ENCODE results near the gene NAA40. TPM values are rescaled to one million over a fixed set of nuclear protein-coding genes. Genes with fewer than 3 reads are reported as not detected.

The NAA40 gene
- total and polyA plus RNA-seq, 2 of the 13 experiments (the other 11 are each of a cell fraction or from before 2014, with no cell fraction given), result 11.1 to 17.9 TPM

- TF ChIP-seq CREBL2 (CRISPR knock-in tag; IDR thresholded peaks at IDR 0.05; ENCODE audit: borderline replicate concordance) (no peak), ZNF589 (CRISPR knock-in tag; conservative IDR thresholded peaks at IDR 0.05) (no peak; the same call in 1 of the 2 replicates), ZFP37 (CRISPR knock-in tag; IDR thresholded peaks at IDR 0.05; ENCODE audit: borderline replicate concordance) (no peak), ZNF496 (CRISPR knock-in tag; IDR thresholded peaks at IDR 0.05; ENCODE audit: insufficient replicate concordance) (no peak), TAF15 (IDR thresholded peaks at IDR 0.05; ENCODE audit: low read depth, low read length, poor library complexity, severe bottlenecking) (no peak), ZNF224 (CRISPR knock-in tag; IDR thresholded peaks at IDR 0.05) (0 out of 2 replicates have a peak, but pooled peaks have one; percentile 60), ZNF276 (CRISPR knock-in tag; IDR thresholded peaks at IDR 0.05; ENCODE audit: low read depth) (no peak), MZF1 (CRISPR knock-in tag; IDR thresholded peaks at IDR 0.05; ENCODE audit: borderline replicate concordance) (no peak), ZNF337 (CRISPR knock-in tag; IDR thresholded peaks at IDR 0.05; ENCODE audit: borderline replicate concordance, low read depth) (no peak), ISX (CRISPR knock-in tag; conservative IDR thresholded peaks at IDR 0.05) (no peak), THAP7 (CRISPR knock-in tag; IDR thresholded peaks at IDR 0.05) (no peak), STAT5B (CRISPR knock-in tag; IDR thresholded peaks at IDR 0.05) (no peak), ZNF768 (CRISPR knock-in tag; IDR thresholded peaks at IDR 0.05) (peak; percentile 48; the same call in 1 of the 2 replicates), PRDM10 (CRISPR knock-in tag; IDR thresholded peaks at IDR 0.05; ENCODE audit: low read depth) (peak; percentile 63; the same call in 1 of the 2 replicates), ZNF609 (CRISPR knock-in tag; IDR thresholded peaks at IDR 0.05; ENCODE audit: borderline replicate concordance) (no peak)
These were observed 19.3 kb upstream of the NAA40 start (continued) for GRCh38 chr11:63919267-63920125.
